Ovary (tissue), 9 donors: ENCODE measurements around the gene GON4L. TPM values are rescaled to one million over a fixed set of nuclear protein-coding genes. Genes with fewer than 3 reads are reported as not detected.

Experiments
- DNase-seq, 5 donors: peaks; one replicate each; pipeline ENCODE4 v3.0.0-alpha.2; 2019 to 2020
- H3K27ac ChIP-seq, 2 donors: fragments of 200-600 bp; one replicate each; pipeline versions ENCODE4 v1.5.1 to v1.8.0; 2019 to 2022
- H3K27me3 ChIP-seq: fragments of 200-600 bp; one replicate; pipeline ENCODE4 v1.8.0; 2022
- H3K36me3 ChIP-seq: fragments of 200-600 bp; sonication (generic); one replicate; pipeline ENCODE4 v1.5.1; 2019
- H3K4me1 ChIP-seq: one replicate; pipeline ENCODE4 v1.8.1; 2013; ENCODE audit warnings: mild to moderate bottlenecking, moderate library complexity; ENCODE audit not compliant: insufficient read depth
- H3K4me3 ChIP-seq: fragments of 200-600 bp; sonication (generic); one replicate; pipeline ENCODE4 v1.5.1; 2017
- H3K9me3 ChIP-seq, 2 donors: fragments of 200-600 bp in 1 of 2; sonication (generic) in 1 of 2; one replicate each; pipeline versions ENCODE4 v1.5.1 to v1.8.1; 2013 to 2019; ENCODE audit warnings: mild to moderate bottlenecking in 1 of 2, moderate library complexity in 1 of 2
- EP300 ChIP-seq: sonication (generic); formaldehyde crosslinking; IDR thresholded peaks from one replicate; pipeline ENCODE4 v1.6.1; 2017; ENCODE audit warnings: antibody characterized with exemption
- POLR2A ChIP-seq: fragments of 450-650 bp; IDR thresholded peaks from one replicate; pipeline ENCODE4 v1.6.1; 2017; ENCODE audit warnings: antibody characterized with exemption, mild to moderate bottlenecking, moderate library complexity
- WGBS, 3 donors: extraction: QIAGEN DNeasy Blood & Tissue Kit in 1 of 3; methylation state at CpG; one replicate each; pipeline versions ENCODE4 v1.1.5 to v1.1.7; 2013 to 2017; 5-methylcytosine and 5-hydroxymethylcytosine counted together
- intact Hi-C, 4 donors: fragments of 100-400 bp; cut with DNase I; formaldehyde crosslinking; loops; one replicate each; pipeline versions ENCODE4 v1.11.0 to v1.15.1; 2022 to 2023
- polyA plus RNA-seq, 2 donors: library from polyadenylated mRNA; stranded (reverse); fragments of 200-250 nt in 1 of 2; fragments of 350-450 nt in 1 of 2; fragmentation: Illumina TruSeq in 1 of 2; extraction: RNeasy Lipid Tissue Mini Kit (QIAGEN cat#74804) in 1 of 2; gene quantifications; one replicate each; pipeline ENCODE4 v1.2.3, GENCODE V29; 2013 to 2014
- total RNA-seq, 7 donors: library from RNA; depleted of rRNA in 2 of 7; stranded (reverse); fragments of >200 nt in 2 of 7; fragmentation: NEBNext Ultra II Directional in 3 of 7; extraction: Animal tissue kit (Norgen Biotek cat#: 25700) in 3 of 7; gene quantifications; one replicate each; pipeline versions ENCODE4 v1.1.0 to v1.2.4, GENCODE V29; 2016 to 2023
- TF ChIP-seq, protein P1 (sequence below), 3 donors: fragments of 450-650 bp in 2 of 3; fragments of 200-600 bp in 1 of 3; IDR thresholded peaks; one replicate each; pipeline versions ENCODE4 v1.5.1 to v1.8.0; 2016 to 2022; ENCODE audit warnings: antibody characterized with exemption in 3 of 3, mild to moderate bottlenecking in 1 of 3
- donor health status: DM: no; HTN: no; CAD: no; lungs with moderate emphysema.
- donor health status: DM: no; HTN: no; CAD: no.
- donor health status: Bipolar disorder and iron deficiency.
- donor health status: DM: yes; HTN: yes; CAD: no.
- donor health status: DM: no; HTN: no; CAD: no.
- donor health status: DM: yes; HTN: yes; CAD: no.

The GON4L gene
- total and polyA plus RNA-seq, 9 donors, result 16.0 to 57.5 (median 39.5) TPM

DNA sequence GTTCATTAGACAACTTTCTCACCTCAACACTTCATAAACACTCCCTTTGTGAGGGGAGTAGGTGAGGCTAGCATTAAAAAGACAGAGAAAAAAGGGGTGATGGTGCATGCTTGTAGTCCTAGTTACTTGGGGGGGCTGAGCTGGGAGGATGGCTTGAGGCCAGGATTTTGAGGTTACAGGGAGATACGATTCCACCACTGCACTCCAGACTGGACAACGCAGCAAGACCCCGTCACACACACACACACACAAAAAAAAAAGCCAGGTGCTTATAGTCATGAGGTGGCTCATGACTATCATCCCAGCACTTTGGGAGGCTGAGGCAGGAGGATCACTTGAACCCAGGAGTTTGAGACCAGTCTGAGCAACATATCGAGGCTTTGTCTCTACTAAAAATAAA, 29.6 kb downstream of the GON4L start:
- Histone ChIP-seq H3K27ac (no peak overlapping the region), H3K36me3 (no peaks in the 10 kb centered on the region), H3K4me1 (no peaks in the 10 kb centered on the region), H3K4me3 (no peak overlapping the region), H3K9me3 (no peaks in the 10 kb centered on the region), H3K27me3 (no peaks in the 10 kb centered on the region)
- no peak for DNase-seq
- WGBS, 3 donors, result 73 to 80% (median 76%) methylated on average over 4 of the region's 4 CpGs
- intact Hi-C loops, result no loop called here
- TF ChIP-seq POLR2A, result no peak
- TF ChIP-seq, protein P1, sequence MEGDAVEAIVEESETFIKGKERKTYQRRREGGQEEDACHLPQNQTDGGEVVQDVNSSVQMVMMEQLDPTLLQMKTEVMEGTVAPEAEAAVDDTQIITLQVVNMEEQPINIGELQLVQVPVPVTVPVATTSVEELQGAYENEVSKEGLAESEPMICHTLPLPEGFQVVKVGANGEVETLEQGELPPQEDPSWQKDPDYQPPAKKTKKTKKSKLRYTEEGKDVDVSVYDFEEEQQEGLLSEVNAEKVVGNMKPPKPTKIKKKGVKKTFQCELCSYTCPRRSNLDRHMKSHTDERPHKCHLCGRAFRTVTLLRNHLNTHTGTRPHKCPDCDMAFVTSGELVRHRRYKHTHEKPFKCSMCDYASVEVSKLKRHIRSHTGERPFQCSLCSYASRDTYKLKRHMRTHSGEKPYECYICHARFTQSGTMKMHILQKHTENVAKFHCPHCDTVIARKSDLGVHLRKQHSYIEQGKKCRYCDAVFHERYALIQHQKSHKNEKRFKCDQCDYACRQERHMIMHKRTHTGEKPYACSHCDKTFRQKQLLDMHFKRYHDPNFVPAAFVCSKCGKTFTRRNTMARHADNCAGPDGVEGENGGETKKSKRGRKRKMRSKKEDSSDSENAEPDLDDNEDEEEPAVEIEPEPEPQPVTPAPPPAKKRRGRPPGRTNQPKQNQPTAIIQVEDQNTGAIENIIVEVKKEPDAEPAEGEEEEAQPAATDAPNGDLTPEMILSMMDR (IDR thresholded peaks at IDR 0.05), result no peak
- TF ChIP-seq EP300, result no peak

DNA sequence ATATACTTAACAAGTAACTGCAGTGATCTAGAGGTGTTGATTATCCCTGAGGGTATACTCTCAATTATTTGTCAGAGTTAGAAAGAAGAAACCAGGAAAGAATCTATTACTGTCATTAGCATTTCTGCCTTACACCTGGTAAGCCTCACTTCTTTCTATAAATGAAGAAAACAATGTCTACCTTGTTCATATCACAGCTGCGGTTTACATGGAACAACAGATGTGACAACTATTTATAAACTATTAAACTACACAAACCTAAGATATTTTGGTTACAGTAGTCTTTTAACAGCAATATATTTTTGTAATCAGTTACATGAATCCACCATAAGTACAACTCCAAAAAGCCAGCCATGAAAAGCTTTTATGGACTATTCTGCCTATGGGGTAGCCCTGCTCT, 40.7 kb downstream of the GON4L start:
- Histone ChIP-seq H3K4me1 (no peaks in the 10 kb centered on the region), H3K27me3 (no peaks in the 10 kb centered on the region), H3K36me3 (no peaks in the 10 kb centered on the region), H3K4me3 (no peak overlapping the region), H3K27ac (no peak overlapping the region), H3K9me3 (no peaks in the 10 kb centered on the region)
- TF ChIP-seq EP300, result no peak
- TF ChIP-seq, protein P1 (IDR thresholded peaks at IDR 0.05), result no peak
- TF ChIP-seq POLR2A, result no peak
- no peak for DNase-seq
- intact Hi-C loops, result no loop called here
- 52 to 79% (median 56%) methylated on average over 1 of the region's 1 CpG for WGBS, 3 donors

DNA sequence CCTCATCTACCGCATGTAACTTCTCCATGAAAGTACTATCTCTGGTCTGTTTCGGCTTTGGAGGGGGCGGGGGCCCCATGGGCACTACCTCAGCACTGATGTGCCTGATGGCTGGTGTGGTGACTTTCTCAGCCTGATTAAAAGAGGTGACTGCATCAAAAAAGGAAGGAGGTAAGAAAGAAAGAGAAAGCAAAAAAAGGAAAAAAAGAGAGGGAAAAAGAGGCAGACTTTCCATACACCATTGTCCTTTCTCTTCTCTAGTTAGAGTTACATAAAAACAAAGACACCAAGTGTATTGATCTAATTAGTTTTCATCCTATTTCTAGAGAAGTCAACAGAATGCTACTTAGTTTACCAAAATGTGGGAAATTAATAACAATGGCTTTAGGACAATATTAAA, 43.3 kb downstream of the GON4L start:
- no peaks in the 10 kb centered on the region for H3K27me3 ChIP-seq
- no peaks in the 10 kb centered on the region for H3K9me3 ChIP-seq
- 84 to 89% (median 87%) methylated on average over 3 of the region's 3 CpGs for WGBS, 3 donors
- no peak overlapping the region for H3K4me3 ChIP-seq
- no peak for DNase-seq
- no peak for TF ChIP-seq POLR2A
- TF ChIP-seq EP300, result no peak
- TF ChIP-seq, protein P1 (IDR thresholded peaks at IDR 0.05), result no peak
- no peaks in the 10 kb centered on the region for H3K36me3 ChIP-seq
- no peak overlapping the region for H3K27ac ChIP-seq
- intact Hi-C loops, result no loop called here
- H3K4me1 ChIP-seq, result no peaks in the 10 kb centered on the region

DNA sequence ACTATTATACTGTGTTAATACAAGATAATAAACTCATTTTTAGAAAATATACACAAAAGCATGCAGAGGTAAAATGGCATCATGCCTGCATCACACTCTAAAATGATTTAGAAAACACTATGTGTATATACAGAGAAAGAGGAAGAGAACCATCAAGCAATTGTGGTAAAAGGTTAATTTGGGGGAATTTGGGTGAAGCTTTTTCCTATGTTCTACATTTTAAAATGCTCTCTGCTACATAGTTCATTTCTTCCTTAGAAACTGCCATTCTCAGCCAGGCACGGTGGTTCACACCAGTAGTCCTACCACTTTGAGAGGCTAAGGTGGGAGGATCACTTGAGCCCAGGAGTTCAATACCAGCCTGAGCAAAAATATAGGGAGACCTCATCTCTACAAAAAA, 44.1 kb downstream of the GON4L start:
- 91 to 94% (median 92%) methylated on average over 1 of the region's 1 CpG for WGBS, 3 donors
- H3K27me3 ChIP-seq, result no peaks in the 10 kb centered on the region
- no peaks in the 10 kb centered on the region for H3K36me3 ChIP-seq
- no peak overlapping the region for H3K4me3 ChIP-seq
- intact Hi-C loops, result no loop called here
- no peak overlapping the region for H3K27ac ChIP-seq
- H3K4me1 ChIP-seq, result no peaks in the 10 kb centered on the region
- H3K9me3 ChIP-seq, result no peaks in the 10 kb centered on the region
- no peak for DNase-seq
- TF ChIP-seq EP300 (no peak), POLR2A (no peak)
- TF ChIP-seq, protein P1 (IDR thresholded peaks at IDR 0.05), result no peak

DNA sequence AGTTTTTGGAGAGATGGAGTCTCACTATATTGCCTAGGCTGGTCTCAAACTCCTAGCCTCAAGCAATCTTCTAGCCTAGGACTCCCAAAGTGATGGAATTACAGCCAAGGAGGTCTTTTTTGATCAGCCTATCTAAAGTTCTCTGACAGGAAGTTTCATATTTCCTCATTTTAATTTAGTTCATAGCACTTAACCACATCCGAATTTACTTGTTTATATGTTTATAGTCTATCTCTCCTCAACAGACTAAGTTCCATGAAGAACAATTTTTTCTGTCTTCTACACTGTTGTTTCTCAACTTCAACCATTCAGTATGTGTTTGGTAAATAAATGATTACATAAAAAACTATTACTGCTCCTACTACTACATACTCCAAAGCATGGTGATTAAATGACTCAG, 47.9 kb downstream of the GON4L start:
- no peak overlapping the region for H3K4me3 ChIP-seq

More for the DNA sequence above, 47.9 kb downstream of the GON4L start:
- H3K36me3 ChIP-seq, result no peaks in the 10 kb centered on the region
- no peak overlapping the region for H3K27ac ChIP-seq
- H3K4me1 ChIP-seq, result no peaks in the 10 kb centered on the region
- no peak for TF ChIP-seq POLR2A
- TF ChIP-seq EP300, result no peak
- TF ChIP-seq, protein P1 (IDR thresholded peaks at IDR 0.05), result no peak
- no peaks in the 10 kb centered on the region for H3K27me3 ChIP-seq
- no peak for DNase-seq
- H3K9me3 ChIP-seq, result no peaks in the 10 kb centered on the region
- 88 to 91% (median 89%) methylated on average over 1 of the region's 1 CpG for WGBS, 3 donors
- intact Hi-C loops, result no loop called here
